Fibroblast of villous mesenchyme (primary cell): ENCODE data around the gene HOPX. TPM values are rescaled to one million over a fixed set of nuclear protein-coding genes. Genes with fewer than 3 reads are reported as not detected.
A peak's percentile ranks its signal among the peaks of the same experiment; 100 is the strongest.

Experiments used
- DNase-seq: peaks from one replicate; pipeline ENCODE4 v3.0.0-alpha.2; 2010; ENCODE audit warnings: low read depth
- H3K4me3 ChIP-seq: 2 replicates; pipeline ENCODE4 v1.5.1; 2011; ENCODE audit warnings: low read depth, mild to moderate bottlenecking, low read length
- CTCF ChIP-seq: IDR thresholded peaks from 2 replicates; pipeline ENCODE4 v1.5.1; 2012; ENCODE audit warnings: low read depth, mild to moderate bottlenecking, low read length; ENCODE audit not compliant: insufficient read depth
- total RNA-seq: library from RNA; depleted of rRNA; stranded (reverse); fragments of >200 nt; gene quantifications from 2 replicates; pipeline ENCODE4 v1.2.3, GENCODE V29; 2012

HOPX gene
- total RNA-seq, 1 donor = under 0.01 TPM

- H3K4me3 ChIP-seq = no peak overlapping the region
- TF ChIP-seq CTCF = no peak
- DNase-seq = no peak
These were observed 27.1 kb upstream of the HOPX start for GRCh38 chr4:56708146-56708545.

- no peak overlapping the region for H3K4me3 ChIP-seq
- TF ChIP-seq CTCF = peak; percentile 5
- DNase-seq = no peak
These were observed 24.9 kb upstream of the HOPX start for GRCh38 chr4:56705966-56706365.

- no peak overlapping the region for H3K4me3 ChIP-seq
- no peak for TF ChIP-seq CTCF
- no peak for DNase-seq
These were observed 24.2 kb upstream of the HOPX start for GRCh38 chr4:56705334-56705733.

GRCh38 chr4:56704089-56704871 lies 23.2 kb upstream of the HOPX start:
- H3K4me3 ChIP-seq = no peak overlapping the region
- TF ChIP-seq CTCF = no peak
- peak; percentile 11 for DNase-seq

GRCh38 chr4:56703378-56703777 lies 22.3 kb upstream of the HOPX start:
- no peak for DNase-seq
- TF ChIP-seq CTCF = no peak
- no peak overlapping the region for H3K4me3 ChIP-seq

- no peak overlapping the region for H3K4me3 ChIP-seq
- no peak for TF ChIP-seq CTCF
- DNase-seq = no peak
These were observed 20.5 kb upstream of the HOPX start for GRCh38 chr4:56701644-56702043.

GRCh38 chr4:56701161-56701480 lies 20.0 kb upstream of the HOPX start:
- DNase-seq = no peak
- no peak for TF ChIP-seq CTCF
- no peak overlapping the region for H3K4me3 ChIP-seq
